Measurements from ENCODE around the gene PLEKHG2. TPM values are rescaled to one million over a fixed set of nuclear protein-coding genes. Genes with fewer than 3 reads are reported as not detected.

Gene PLEKHG2
- total RNA-seq, 3 donors from 2014 or later: 6.5 to 26.7 (median 17.9) TPM

DNA sequence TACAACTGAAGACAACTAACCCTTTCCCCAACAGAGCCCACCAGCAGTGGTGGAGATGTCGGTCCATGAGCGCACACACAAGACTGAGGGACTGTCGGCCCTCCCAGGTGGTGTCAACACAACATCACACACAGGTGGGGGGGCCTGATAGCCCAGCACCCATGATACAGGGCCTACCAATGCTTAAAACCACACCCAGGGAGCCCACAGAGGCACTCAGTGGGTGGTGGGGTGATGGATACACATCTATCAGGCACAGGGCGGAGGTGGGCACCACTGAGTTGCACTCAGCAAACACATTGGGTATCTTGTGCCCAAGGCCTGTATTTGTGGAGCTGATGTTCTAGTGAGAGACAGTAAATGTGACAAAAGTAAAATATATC lies 12.8 kb upstream of the PLEKHG2 start:
- peaks cover 59% of the 10 kb centered on the region for H3K4me1 ChIP-seq (ENCODE audit: low read depth)
- H3K36me3 ChIP-seq (ENCODE audit: low read depth): no peaks in the 10 kb centered on the region
- TF ChIP-seq, protein P1, sequence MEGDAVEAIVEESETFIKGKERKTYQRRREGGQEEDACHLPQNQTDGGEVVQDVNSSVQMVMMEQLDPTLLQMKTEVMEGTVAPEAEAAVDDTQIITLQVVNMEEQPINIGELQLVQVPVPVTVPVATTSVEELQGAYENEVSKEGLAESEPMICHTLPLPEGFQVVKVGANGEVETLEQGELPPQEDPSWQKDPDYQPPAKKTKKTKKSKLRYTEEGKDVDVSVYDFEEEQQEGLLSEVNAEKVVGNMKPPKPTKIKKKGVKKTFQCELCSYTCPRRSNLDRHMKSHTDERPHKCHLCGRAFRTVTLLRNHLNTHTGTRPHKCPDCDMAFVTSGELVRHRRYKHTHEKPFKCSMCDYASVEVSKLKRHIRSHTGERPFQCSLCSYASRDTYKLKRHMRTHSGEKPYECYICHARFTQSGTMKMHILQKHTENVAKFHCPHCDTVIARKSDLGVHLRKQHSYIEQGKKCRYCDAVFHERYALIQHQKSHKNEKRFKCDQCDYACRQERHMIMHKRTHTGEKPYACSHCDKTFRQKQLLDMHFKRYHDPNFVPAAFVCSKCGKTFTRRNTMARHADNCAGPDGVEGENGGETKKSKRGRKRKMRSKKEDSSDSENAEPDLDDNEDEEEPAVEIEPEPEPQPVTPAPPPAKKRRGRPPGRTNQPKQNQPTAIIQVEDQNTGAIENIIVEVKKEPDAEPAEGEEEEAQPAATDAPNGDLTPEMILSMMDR (IDR thresholded peaks at IDR 0.05): no peak
- H3K4me3 ChIP-seq: no peak overlapping the region
- H3K9me3 ChIP-seq: no peaks in the 10 kb centered on the region
- no peak for DNase-seq
- ATAC-seq: no peak
- intact Hi-C loops (cut with DNase I, micrococcal nuclease): no loop called here

DNA sequence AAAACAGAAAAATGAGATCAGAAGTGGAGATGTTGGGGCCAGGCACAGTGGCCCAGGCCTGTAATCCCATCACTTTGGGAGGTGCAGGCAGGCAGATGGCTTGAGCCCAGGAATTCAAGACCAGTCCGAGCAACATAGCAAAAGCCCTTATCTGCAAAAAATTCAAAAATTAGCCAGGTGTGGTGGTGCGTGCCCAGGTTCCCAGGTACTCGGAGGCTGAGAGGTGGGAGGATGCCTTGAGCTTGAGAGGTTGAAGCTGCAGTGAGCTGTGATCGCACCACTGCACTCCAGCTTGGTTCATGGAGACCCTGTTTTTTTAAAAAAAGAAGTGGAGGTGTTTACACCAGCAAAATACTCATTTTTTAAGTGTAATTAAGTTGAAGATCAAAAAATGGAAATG lies 12.4 kb upstream of the PLEKHG2 start:
- H3K4me3 ChIP-seq: no peak overlapping the region
- intact Hi-C loops (cut with DNase I, micrococcal nuclease): no loop called here
- TF ChIP-seq, protein P1 (IDR thresholded peaks at IDR 0.05): no peak
- H3K4me1 ChIP-seq (ENCODE audit: low read depth): peaks cover 61% of the 10 kb centered on the region
- H3K36me3 ChIP-seq (ENCODE audit: low read depth): no peaks in the 10 kb centered on the region
- H3K9me3 ChIP-seq: no peaks in the 10 kb centered on the region
- no peak for DNase-seq
- no peak for ATAC-seq

DNA sequence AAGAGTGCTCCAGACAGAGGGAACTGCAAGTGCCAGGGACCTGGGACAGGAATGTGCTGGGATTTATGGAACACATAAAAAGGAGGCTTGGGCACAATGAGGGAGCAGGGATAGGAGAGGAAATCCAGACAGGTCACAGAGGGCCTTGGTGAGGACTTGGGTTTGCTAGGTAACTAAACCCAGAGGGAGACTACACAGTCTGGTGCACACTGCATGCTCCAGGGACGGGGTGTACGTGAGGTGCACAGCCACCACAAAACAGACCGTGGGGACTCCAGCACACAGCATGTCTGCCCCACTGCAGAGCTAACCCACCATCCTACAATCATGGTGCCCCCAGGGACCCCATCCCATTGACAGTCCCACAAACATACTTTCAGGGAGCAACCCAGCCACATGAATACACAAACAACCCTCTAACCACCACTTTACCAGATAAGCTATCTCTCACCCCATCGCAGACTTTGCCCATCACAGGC lies 11.4 kb upstream of the PLEKHG2 start:
- no peaks in the 10 kb centered on the region for H3K36me3 ChIP-seq (ENCODE audit: low read depth)
- H3K9me3 ChIP-seq: no peaks in the 10 kb centered on the region
- TF ChIP-seq, protein P1 (IDR thresholded peaks at IDR 0.05): no peak
- intact Hi-C loops (cut with DNase I, micrococcal nuclease): no loop called here
- no peak for ATAC-seq
- no peak for DNase-seq
- H3K4me1 ChIP-seq (ENCODE audit: low read depth): peaks cover 68% of the 10 kb centered on the region
- no peak overlapping the region for H3K4me3 ChIP-seq

DNA sequence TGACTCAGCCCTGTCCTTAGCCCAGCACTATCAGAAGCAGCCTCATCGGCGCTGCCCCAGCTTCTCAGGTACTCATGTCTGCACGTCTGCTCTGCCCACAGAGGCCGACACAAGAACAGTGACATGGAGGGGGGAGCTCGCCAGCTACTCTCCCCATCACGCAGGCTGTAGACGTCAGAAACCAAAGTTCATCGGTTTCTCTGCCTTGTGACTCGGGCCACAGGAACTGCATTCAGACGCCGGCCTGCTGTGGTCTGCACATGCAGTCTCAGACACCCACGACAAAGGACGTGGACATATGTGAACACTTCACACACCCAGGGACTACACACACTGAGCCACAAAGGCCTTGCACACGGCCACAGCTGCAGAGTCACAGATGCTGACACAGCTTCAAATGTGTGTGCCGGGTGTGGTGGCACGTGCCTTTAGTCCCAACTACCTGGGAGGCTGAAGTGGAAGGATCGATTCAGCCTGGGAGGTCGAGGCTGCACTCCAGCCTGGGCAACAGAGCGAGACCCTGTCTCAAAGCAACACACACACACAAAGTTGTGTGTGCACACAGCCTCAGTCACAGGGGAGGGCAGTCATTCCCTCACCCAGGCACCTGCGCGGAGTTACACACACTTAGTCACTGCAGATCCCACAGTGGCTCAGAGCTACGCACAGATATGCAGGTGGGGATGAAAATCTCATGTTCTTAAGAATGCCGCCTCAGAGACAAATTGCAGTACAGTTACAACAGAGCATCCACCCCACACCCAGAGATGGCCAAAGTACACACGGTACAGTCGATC lies 10.7 kb upstream of the PLEKHG2 start:
- TF ChIP-seq, protein P1 (IDR thresholded peaks at IDR 0.05): no peak

DNA sequence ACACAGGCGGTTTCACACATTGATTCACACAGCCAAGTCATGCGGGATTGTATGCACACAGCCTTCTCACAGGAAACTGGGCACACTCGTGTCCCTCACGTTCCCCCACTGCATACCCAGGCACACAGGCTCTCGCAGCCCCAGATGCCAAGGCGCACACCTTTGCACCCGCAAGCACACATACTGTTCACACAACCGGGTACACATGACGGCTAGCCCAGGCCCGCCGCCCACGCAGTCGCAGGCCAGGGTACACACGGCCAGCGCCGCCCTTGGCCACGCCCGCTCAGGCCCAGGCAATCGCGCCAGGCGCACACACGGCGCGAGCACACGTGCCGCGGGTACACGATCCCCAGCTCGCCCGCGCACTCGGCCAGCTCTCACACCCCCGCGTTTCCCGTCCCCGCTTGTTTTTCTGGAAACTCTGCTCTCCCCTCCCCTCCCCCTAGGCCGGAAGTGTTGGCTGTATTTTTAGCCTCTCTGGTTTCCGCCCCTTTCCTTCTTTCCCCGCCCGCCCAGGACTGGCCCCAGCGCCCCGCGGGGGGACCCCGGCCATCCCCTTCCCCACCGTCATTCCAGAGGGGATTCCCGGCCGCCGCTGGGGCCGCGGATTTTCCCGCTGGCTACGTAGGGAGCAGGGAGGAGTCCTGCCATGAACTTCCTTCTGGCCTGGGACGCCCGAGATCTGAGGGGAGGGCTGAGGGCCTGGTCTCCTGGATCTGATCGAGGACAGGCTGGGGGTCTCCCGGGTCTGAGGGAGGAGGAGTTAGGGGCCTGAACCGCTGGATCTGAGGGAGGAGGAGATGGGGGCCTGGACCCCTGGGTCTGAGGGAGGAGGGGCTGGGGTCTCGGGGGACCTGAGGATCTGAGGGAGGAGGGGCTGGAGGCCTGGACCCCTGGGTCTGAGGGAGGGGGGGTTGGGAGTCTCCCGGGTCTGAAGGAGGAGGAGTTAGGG lies 9.8 kb upstream of the PLEKHG2 start:
- DNase-seq: peak; percentile 90 to 96 (median 94)
- intact Hi-C loops (cut with DNase I, micrococcal nuclease): no loop called here
- Histone ChIP-seq H3K4me3 (no peak overlapping the region), H3K9me3 (no peaks in the 10 kb centered on the region), H3K4me1 (ENCODE audit: low read depth) (peaks cover 62% of the 10 kb centered on the region), H3K36me3 (ENCODE audit: low read depth) (no peaks in the 10 kb centered on the region)
- TF ChIP-seq, protein P1 (IDR thresholded peaks at IDR 0.05): no peak
- ATAC-seq: peak; percentile 40

More for the DNA sequence above, 10.7 kb upstream of the PLEKHG2 start:
- no peaks in the 10 kb centered on the region for H3K9me3 ChIP-seq
- no peaks in the 10 kb centered on the region for H3K36me3 ChIP-seq (ENCODE audit: low read depth)
- DNase-seq: peak; percentile 86 to 92 (median 86)
- ATAC-seq: peak; percentile 37
- H3K4me3 ChIP-seq: no peak overlapping the region
- intact Hi-C loops (cut with DNase I, micrococcal nuclease): no loop called here
- peaks cover 68% of the 10 kb centered on the region for H3K4me1 ChIP-seq (ENCODE audit: low read depth)

Data from mucosa of descending colon (tissue), 3 donors.